A549 (cell line): ENCODE results near the gene GABBR2. TPM values are rescaled to one million over a fixed set of nuclear protein-coding genes. Genes with fewer than 3 reads are reported as not detected.

Experiments used
- ATAC-seq, 2 experiments: fragments of 200-7000 bp in 1 of 2; fragments of >200 bp in 1 of 2; cut with Nextera tagmentation in 1 of 2; cut with Tn5 transposase in 1 of 2; 3 replicates each; pipeline versions ENCODE4 v1.8.0 to v1.9.1; 2018 to 2020; ENCODE audit warnings: mild to moderate bottlenecking in 1 of 2, moderate library complexity in 1 of 2
- CTCF ChIA-PET: fragments of 300-600 bp; sonication (Branson Sonifier 250); formaldehyde crosslinking; extraction: SDS; loops from one replicate; lab custom pipeline; 2021; ENCODE audit warnings: antibody characterized with exemption, inconsistent platforms; lab: Yijun Ruan, JAX
- POLR2A ChIA-PET: fragments of 350-600 bp; formaldehyde crosslinking; extraction: SDS; loops from one replicate; lab custom pipeline; 2021; ENCODE audit warnings: antibody characterized with exemption, inconsistent platforms; lab: Yijun Ruan, JAX
- DNase-seq, 2 experiments: peaks; one replicate each; pipeline versions ENCODE4 v3.0.0 to v3.0.0-alpha.2; 2011 to 2016; ENCODE audit warnings: low read depth in 1 of 2, low spot score in 1 of 2
- FAIRE-seq: peaks from 2 replicates; lab custom pipeline; 2011; peaks lifted over from hg19 to GRCh38; lab: Jason Lieb, UNC
- H3K27ac ChIP-seq, 2 experiments: fragments of >200 bp; sonication (Bioruptor Twin); formaldehyde crosslinking; 3 replicates each; pipeline ENCODE4 v1.5.1; 2016 to 2017
- H3K4me1 ChIP-seq: fragments of >200 bp; sonication (Bioruptor Twin); formaldehyde crosslinking; 3 replicates; pipeline ENCODE4 v1.6.1; 2016
- H3K4me2 ChIP-seq: fragments of >200 bp; sonication (Bioruptor Twin); formaldehyde crosslinking; 3 replicates; pipeline ENCODE4 v1.6.1; 2016
- H3K4me3 ChIP-seq: fragments of >200 bp; sonication (Bioruptor Twin); formaldehyde crosslinking; 3 replicates; pipeline ENCODE4 v1.5.1; 2016
- H3K9me3 ChIP-seq: fragments of >200 bp; sonication (Bioruptor Twin); formaldehyde crosslinking; 3 replicates; pipeline ENCODE4 v1.6.1; 2016
- BHLHE40 ChIP-seq: IDR thresholded peaks from 2 replicates; pipeline ENCODE4 v1.6.1; 2012; ENCODE audit warnings: low read depth, low read length, inconsistent platforms
- CBX2 ChIP-seq: fragments of 200-600 bp; sonication (generic); IDR thresholded peaks from 2 replicates; pipeline ENCODE4 v1.6.1; 2016; ENCODE audit warnings: low read depth, mild to moderate bottlenecking, borderline replicate concordance
- CEBPB ChIP-seq, 2 experiments: fragments of >200 bp in 1 of 2; sonication (Bioruptor Twin) in 1 of 2; formaldehyde crosslinking in 1 of 2; IDR thresholded peaks; 2 replicates each; pipeline ENCODE4 v1.6.1; 2012 to 2016
- CHD4 ChIP-seq: fragments of 200-600 bp; sonication (generic); IDR thresholded peaks from 2 replicates; pipeline ENCODE4 v1.6.1; 2016; ENCODE audit warnings: antibody characterized with exemption, mild to moderate bottlenecking, borderline replicate concordance
- FOSB ChIP-seq: fragments of 250-450 bp; sonication (Bioruptor Pico); IDR thresholded peaks from 2 replicates; pipeline ENCODE4 v1.5.0; 2020; ENCODE audit warnings: mild to moderate bottlenecking, moderate library complexity
- FOSL2 ChIP-seq, 2 experiments: fragments of 450-650 bp in 1 of 2; fragments of >200 bp in 1 of 2; sonication (Bioruptor Twin) in 1 of 2; formaldehyde crosslinking; IDR thresholded peaks; 2 replicates each; pipeline versions ENCODE4 v1.5.0 to v1.6.1; 2016 to 2020; ENCODE audit warnings: mild to moderate bottlenecking in 1 of 2, moderate library complexity in 1 of 2
- FOXS1 ChIP-seq: fragments of 250-450 bp; sonication (Bioruptor Pico); IDR thresholded peaks from 2 replicates; pipeline ENCODE4 v1.5.0; 2020; ENCODE audit warnings: mild to moderate bottlenecking, moderate library complexity
- HOXB13 ChIP-seq: fragments of 250-450 bp; sonication (Bioruptor Pico); IDR thresholded peaks from 2 replicates; pipeline ENCODE4 v1.5.0; 2020; ENCODE audit warnings: low read depth, mild to moderate bottlenecking, moderate library complexity
- JUN ChIP-seq, 2 experiments: fragments of >200 bp; sonication (Bioruptor Twin); formaldehyde crosslinking; IDR thresholded peaks; 2 replicates in 1 of 2; 3 replicates in 1 of 2; pipeline ENCODE4 v1.6.1; 2016 to 2017
- KDM1A ChIP-seq: fragments of 200-600 bp; sonication (generic); IDR thresholded peaks from 2 replicates; pipeline ENCODE4 v1.6.1; 2016; ENCODE audit warnings: low read depth, mild to moderate bottlenecking
- KDM5A ChIP-seq: fragments of 200-600 bp; sonication (generic); IDR thresholded peaks from 2 replicates; pipeline ENCODE4 v1.6.1; 2016; ENCODE audit warnings: antibody characterized with exemption, mild to moderate bottlenecking
- NFE2L2 ChIP-seq: fragments of 150-350 bp; conservative IDR thresholded peaks from 2 replicates; pipeline ENCODE4 v1.6.1; 2014; ENCODE audit warnings: low read length
- NPAS2 ChIP-seq: fragments of 250-450 bp; sonication (Bioruptor Pico); IDR thresholded peaks from 2 replicates; pipeline ENCODE4 v1.8.0; 2022; ENCODE audit warnings: mild to moderate bottlenecking, moderate library complexity, borderline replicate concordance
- POLR2AphosphoS2 ChIP-seq: conservative IDR thresholded peaks from 2 replicates; pipeline ENCODE4 v1.6.1; 2012; ENCODE audit warnings: low read length, improper control_type of control experiment, inconsistent platforms
- RNF2 ChIP-seq: fragments of 200-600 bp; sonication (generic); IDR thresholded peaks from 2 replicates; pipeline ENCODE4 v1.6.1; 2016; ENCODE audit warnings: low read depth, mild to moderate bottlenecking, antibody characterized with exemption, moderate library complexity, borderline replicate concordance
- SREBF2 ChIP-seq: fragments of 450-650 bp; IDR thresholded peaks from 2 replicates; pipeline ENCODE4 v1.6.1; 2014; ENCODE audit warnings: mild to moderate bottlenecking, moderate library complexity
- ZFP36 ChIP-seq: fragments of 450-650 bp; IDR thresholded peaks from 2 replicates; pipeline ENCODE4 v1.6.1; 2014; ENCODE audit warnings: borderline replicate concordance; ENCODE audit not compliant: partially characterized antibody
- WGBS: methylation state at CpG from one replicate; pipeline ENCODE4 v1.1.6; 2017; ENCODE audit errors: missing lambda C conversion rate; 5-methylcytosine and 5-hydroxymethylcytosine counted together
- polyA plus RNA-seq, 4 experiments: library from polyadenylated mRNA; depleted of rRNA in 3 of 4; stranded (reverse); fragments of >200 nt; fragmentation: RNase III in 1 of 4; extraction: RNeasy Plus Mini Kit Qiagen cat#74134 plus additional on column Dnase treatment in 1 of 4; gene quantifications; 2 replicates in 3 of 4; 3 replicates in 1 of 4; pipeline ENCODE4 v1.2.3, GENCODE V29; 2011 to 2017
- TF ChIP-seq, protein P1 (sequence below): fragments of 250-450 bp; sonication (Bioruptor Pico); IDR thresholded peaks from 2 replicates; pipeline ENCODE4 v1.5.0; 2021; ENCODE audit warnings: mild to moderate bottlenecking, moderate library complexity, borderline replicate concordance
- TF ChIP-seq, protein P2 (sequence below): fragments of 200-600 bp; sonication (generic); IDR thresholded peaks from 2 replicates; pipeline ENCODE4 v1.6.1; 2016; ENCODE audit warnings: antibody characterized with exemption, mild to moderate bottlenecking, moderate library complexity

GABBR2 gene
- polyA plus RNA-seq, 2 of the 4 experiments (the other 2 are of a cell fraction): 0.08 to 0.57 TPM

DNA sequence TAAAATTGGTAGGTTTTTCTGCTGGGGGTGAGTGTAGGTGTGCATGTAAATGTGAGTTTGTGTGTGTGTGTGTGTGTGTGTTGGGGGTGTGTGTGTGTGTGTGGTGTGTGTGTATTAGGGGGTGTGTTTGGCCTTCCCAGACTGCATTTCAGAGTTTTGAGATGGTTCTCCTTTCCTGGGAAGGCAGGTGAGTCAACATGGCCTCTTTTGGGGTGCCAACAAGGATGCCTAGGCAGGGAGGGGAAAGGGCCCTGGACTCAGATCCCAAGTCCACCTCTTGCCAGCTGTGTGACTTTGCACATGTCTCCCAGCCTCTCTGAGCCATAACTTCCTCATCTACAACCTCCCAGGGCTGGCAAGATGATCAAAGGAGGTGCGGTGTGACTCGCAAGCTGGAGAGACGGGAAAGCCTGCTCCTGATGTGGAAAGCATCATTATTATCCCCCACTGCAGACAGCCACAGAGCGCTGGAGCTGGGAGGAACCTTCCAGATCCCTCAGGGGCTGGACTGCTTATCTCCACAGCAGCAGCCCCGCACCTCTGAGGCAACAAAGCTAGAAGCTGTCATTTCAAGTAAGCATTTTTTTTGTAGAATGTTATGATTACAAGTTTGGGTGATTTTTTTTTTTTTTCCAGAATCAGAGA lies 389.8 kb downstream of the GABBR2 start:
- ATAC-seq: no peak
- POLR2A ChIA-PET: no interaction called here
- no peak overlapping the region for H3K4me3 ChIP-seq
- 66% methylated on average over 5 of the region's 5 CpGs for WGBS
- DNase-seq: peak in 1 of 2 experiments; percentile 14
- CTCF ChIA-PET: interaction anchor here (0.6 to 10.2 kb wide), 4 partner anchors 10 to 457 kb away, joined by 3 to 164 read pairs (median 4); no protein-coding TSS in a partner anchor
- no peaks in the 10 kb centered on the region for H3K9me3 ChIP-seq
- H3K27ac ChIP-seq: no peak overlapping the region
- 0 out of 3 replicates have a peak, but pooled peaks cover 2% of the 10 kb centered on the region for H3K4me1 ChIP-seq
- no peak for TF ChIP-seq NFE2L2
- peak; percentile 21 for TF ChIP-seq ZFP36
- TF ChIP-seq, all 56 proteins: peak for 1
- no peak overlapping the region for H3K4me2 ChIP-seq
- no peak for FAIRE-seq

GRCh38 chr9:98318041-98318790 lies 390.5 kb downstream of the GABBR2 start:
- Histone ChIP-seq H3K4me1 (0 out of 3 replicates have a peak, but pooled peaks cover 2% of the 10 kb centered on the region), H3K4me3 (no peak overlapping the region), H3K4me2 (no peak overlapping the region), H3K27ac (no peak overlapping the region; a peak in 1 of 6 replicates), H3K9me3 (no peaks in the 10 kb centered on the region)
- DNase-seq: no peak
- TF ChIP-seq KDM5A (no peak), HOXB13 (no peak)
- TF ChIP-seq, protein P1, sequence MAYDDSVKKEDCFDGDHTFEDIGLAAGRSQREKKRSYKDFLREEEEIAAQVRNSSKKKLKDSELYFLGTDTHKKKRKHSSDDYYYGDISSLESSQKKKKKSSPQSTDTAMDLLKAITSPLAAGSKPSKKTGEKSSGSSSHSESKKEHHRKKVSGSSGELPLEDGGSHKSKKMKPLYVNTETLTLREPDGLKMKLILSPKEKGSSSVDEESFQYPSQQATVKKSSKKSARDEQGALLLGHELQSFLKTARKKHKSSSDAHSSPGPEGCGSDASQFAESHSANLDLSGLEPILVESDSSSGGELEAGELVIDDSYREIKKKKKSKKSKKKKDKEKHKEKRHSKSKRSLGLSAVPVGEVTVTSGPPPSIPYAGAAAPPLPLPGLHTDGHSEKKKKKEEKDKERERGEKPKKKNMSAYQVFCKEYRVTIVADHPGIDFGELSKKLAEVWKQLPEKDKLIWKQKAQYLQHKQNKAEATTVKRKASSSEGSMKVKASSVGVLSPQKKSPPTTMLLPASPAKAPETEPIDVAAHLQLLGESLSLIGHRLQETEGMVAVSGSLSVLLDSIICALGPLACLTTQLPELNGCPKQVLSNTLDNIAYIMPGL: no peak
- WGBS: 84% methylated on average over 15 of the region's 17 CpGs
- ChIA-PET POLR2A (no interaction called here), CTCF (interaction anchor here (0.6 to 10.2 kb wide), 4 partner anchors 9 to 458 kb away, joined by 3 to 164 read pairs (median 31); partner anchors contain the start of gene GABBR2)
- ATAC-seq: no peak
- no peak for FAIRE-seq

GRCh38 chr9:98317134-98317857 lies 391.4 kb downstream of the GABBR2 start:
- 0 out of 3 replicates have a peak, but pooled peaks cover 2% of the 10 kb centered on the region for H3K4me1 ChIP-seq
- H3K4me3 ChIP-seq: no peak overlapping the region
- ChIA-PET CTCF (interaction anchor here (1.4 to 10.2 kb wide), 10 partner anchors 8 to 475 kb away, joined by 3 to 164 read pairs (median 20); partner anchors contain the start of gene GABBR2), POLR2A (no interaction called here)
- TF ChIP-seq BHLHE40 (no peak), CEBPB (IDR thresholded peaks at IDR 0.05) (no peak), FOXS1 (CRISPR knock-in tag) (no peak), CBX2 (no peak), HOXB13 (no peak), FOSB (CRISPR knock-in tag) (no peak), POLR2AphosphoS2 (no peak)
- no peaks in the 10 kb centered on the region for H3K9me3 ChIP-seq
- no peak for ATAC-seq
- H3K4me2 ChIP-seq: no peak overlapping the region
- no peak for FAIRE-seq
- no peak for DNase-seq
- H3K27ac ChIP-seq: no peak overlapping the region; a peak in 1 of 6 replicates
- WGBS: 73% methylated on average over 13 of the region's 14 CpGs

- no peak for FAIRE-seq
- Histone ChIP-seq H3K4me3 (no peak overlapping the region), H3K4me1 (0 out of 3 replicates have a peak, but pooled peaks cover 2% of the 10 kb centered on the region), H3K4me2 (no peak overlapping the region), H3K27ac (no peak overlapping the region), H3K9me3 (no peaks in the 10 kb centered on the region)
- ChIA-PET POLR2A (no interaction called here), CTCF (interaction anchor here (0.8 to 10.2 kb wide), 51 partner anchors 8 to 492 kb away, joined by 3 to 164 read pairs (median 5); partner anchors contain the start of gene GABBR2)
- WGBS: 72% methylated on average over 9 of the region's 9 CpGs
- DNase-seq: no peak
- no peak for ATAC-seq
- no peak for TF ChIP-seq FOSL2 (IDR thresholded peaks at IDR 0.05)
- TF ChIP-seq FOSL2 (CRISPR knock-in tag; IDR thresholded peaks at IDR 0.05): no peak
- TF ChIP-seq FOSB (CRISPR knock-in tag): no peak
- TF ChIP-seq SREBF2: no peak
- no peak for TF ChIP-seq JUN (IDR thresholded peaks at IDR 0.05)
- no peak for TF ChIP-seq POLR2AphosphoS2
- TF ChIP-seq, protein P2, sequence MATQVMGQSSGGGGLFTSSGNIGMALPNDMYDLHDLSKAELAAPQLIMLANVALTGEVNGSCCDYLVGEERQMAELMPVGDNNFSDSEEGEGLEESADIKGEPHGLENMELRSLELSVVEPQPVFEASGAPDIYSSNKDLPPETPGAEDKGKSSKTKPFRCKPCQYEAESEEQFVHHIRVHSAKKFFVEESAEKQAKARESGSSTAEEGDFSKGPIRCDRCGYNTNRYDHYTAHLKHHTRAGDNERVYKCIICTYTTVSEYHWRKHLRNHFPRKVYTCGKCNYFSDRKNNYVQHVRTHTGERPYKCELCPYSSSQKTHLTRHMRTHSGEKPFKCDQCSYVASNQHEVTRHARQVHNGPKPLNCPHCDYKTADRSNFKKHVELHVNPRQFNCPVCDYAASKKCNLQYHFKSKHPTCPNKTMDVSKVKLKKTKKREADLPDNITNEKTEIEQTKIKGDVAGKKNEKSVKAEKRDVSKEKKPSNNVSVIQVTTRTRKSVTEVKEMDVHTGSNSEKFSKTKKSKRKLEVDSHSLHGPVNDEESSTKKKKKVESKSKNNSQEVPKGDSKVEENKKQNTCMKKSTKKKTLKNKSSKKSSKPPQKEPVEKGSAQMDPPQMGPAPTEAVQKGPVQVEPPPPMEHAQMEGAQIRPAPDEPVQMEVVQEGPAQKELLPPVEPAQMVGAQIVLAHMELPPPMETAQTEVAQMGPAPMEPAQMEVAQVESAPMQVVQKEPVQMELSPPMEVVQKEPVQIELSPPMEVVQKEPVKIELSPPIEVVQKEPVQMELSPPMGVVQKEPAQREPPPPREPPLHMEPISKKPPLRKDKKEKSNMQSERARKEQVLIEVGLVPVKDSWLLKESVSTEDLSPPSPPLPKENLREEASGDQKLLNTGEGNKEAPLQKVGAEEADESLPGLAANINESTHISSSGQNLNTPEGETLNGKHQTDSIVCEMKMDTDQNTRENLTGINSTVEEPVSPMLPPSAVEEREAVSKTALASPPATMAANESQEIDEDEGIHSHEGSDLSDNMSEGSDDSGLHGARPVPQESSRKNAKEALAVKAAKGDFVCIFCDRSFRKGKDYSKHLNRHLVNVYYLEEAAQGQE: no peak
- TF ChIP-seq NPAS2 (CRISPR knock-in tag): no peak
- TF ChIP-seq KDM1A: no peak
- no peak for TF ChIP-seq RNF2
- no peak for TF ChIP-seq CHD4
Measured at GRCh38 chr9:98316445-98317133, 392.1 kb downstream of the GABBR2 start.
